KG1 (cell line): ENCODE data around the gene PPP1R36.
"Not testable (repeated sequence)": the region's sequence is repeated elsewhere in the genome, so short reads cannot be mapped to it uniquely, and the experiment has no call there.

Experiments
- DNase-seq: peaks from one replicate; lab custom pipeline; 2025; lab: John Stamatoyannopoulos, UW

Gene PPP1R36

GRCh38 chr14:64612971-64613666 lies 63.4 kb downstream of the PPP1R36 start:
- no peak for DNase-seq

- DNase-seq, result no peak
Observed at GRCh38 chr14:64614166-64614565, 64.4 kb downstream of the PPP1R36 start.

DNA sequence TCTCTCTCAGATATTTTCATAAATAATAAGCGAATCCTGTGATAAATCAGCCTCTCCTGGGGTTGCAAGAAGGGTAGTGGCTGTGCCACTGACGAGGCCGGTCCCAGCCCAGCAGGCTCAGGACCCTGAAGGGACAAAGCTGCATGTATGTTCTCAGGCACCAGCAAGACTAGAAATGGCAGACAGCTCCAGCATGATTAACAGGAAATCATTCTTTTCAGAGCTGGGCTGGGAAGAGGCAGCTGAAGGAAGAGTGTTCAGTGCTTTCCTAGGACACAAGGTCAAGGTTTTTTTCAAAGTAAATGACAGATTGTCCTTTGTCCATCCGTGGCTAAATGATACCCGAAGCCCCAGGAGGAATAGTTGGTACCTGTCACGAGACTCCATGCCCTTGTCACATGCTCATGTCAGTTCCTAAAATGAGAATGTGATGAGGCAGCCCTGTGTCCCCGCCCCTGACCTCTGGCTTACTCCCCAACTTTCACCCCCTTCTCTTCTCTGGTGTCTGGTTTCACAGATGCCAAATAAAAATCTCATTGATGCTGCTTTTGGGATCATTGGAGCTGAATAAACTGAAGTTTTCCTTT lies 65.1 kb downstream of the PPP1R36 start:
- DNase-seq, result no peak

- DNase-seq, result not testable (repeated sequence)
Observed at GRCh38 chr14:64617872-64618408, 68.2 kb downstream of the PPP1R36 start.

DNA sequence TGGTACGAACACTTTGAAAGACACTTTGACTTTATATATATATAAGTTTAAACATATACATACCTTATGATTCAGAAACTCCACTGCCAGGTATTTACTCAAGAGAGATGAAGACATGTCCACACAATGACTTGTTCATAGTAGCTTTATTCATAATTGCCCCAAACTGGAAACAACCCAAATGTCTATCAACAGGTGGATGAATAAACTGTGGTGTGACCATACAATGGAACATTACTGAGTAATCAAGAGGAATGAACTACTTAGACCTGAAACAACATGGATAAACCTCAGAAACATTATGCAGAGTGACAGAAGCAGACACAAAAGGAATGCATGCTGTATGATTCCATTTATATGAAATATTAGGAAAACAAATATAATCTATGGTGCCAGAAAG lies 71.1 kb downstream of the PPP1R36 start:
- DNase-seq, result no peak

- DNase-seq, result no peak
Observed at GRCh38 chr14:64623554-64624165, 73.9 kb downstream of the PPP1R36 start.

DNA sequence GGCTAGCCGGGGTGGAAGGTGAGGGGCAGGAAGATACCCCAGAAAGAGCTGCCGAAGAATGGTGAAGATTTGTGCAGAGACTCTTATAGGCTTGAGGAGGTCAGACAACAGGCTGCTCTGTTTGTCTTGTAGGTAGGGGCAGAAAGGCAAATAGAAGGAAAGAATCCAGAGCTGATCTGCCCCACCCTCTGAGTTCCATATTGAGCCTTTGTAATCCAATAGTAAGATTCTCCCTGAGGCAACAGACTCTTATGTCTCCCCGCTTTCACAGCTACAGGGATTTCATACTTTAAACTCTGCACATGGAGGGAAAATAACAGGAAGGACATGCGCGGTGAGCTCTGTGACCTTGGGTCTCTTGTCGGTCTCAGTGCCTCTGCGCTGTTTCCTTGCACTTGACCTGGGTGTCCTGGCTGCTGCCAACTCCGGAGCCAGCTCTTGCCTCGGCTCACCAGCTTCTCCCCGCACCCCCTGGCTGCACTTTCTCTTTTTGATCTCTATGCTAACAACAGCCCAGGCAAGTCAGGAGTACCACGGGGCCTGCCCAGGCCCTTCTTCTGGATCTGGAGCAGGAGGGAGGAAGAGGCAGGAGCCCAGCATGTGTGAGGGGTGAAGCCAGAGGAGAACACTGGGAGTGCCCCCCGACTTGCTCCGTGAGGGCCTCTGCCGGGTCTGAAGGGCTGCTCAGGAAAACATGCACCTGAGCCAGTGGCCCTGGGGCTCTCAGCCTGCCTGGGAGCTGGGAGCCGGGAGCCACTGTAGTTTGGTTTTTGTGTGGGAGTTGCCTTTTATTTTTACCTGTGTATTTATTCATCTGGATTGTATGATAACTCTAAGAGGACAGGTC lies 75.8 kb downstream of the PPP1R36 start:
- DNase-seq, result no peak

DNA sequence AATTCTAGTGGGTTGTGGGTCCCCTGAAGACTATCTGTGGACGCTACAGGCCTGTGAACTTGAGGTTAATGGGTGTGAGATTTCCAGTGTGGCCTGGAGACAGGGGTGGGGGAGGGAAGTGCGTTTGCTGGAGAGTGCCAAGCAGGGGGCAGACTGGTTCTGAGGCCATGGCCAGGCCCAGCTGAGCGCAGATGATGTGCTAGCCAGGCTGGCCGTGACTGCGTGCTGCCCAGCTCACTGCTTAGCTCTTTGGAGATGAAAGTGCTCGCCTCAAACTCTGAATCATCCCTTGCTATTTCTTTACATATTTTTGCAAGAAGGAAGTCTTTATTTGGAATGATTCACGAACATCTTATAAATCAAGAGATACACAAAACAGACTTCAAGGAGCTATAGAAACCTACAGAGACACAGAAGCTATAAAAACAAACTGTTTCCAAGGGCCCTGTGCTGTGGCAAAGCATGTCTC lies 79.2 kb downstream of the PPP1R36 start:
- DNase-seq, result no peak

DNA sequence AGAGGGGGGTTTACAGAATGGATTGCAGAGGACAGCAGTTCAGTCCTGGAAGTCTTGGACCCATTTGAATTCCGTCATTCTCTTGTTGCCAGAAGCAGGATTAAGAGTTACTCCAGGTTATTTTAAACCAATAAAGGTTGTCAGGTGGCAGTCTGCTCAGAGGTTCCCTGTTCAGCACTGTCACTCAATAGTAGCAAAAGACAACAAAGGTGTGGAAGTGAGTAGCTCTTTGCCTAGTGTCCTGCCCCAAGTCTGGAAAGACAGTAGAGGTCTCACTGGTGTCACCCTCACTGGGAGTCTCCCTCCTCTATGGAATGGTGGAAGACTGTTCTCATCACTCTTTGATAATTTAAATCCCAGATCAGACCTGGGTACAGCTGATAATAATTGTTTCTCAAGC lies 81.0 kb downstream of the PPP1R36 start:
- DNase-seq, result no peak

- DNase-seq, result not testable (repeated sequence)
Observed at GRCh38 chr14:64631222-64631621, 81.5 kb downstream of the PPP1R36 start.

DNA sequence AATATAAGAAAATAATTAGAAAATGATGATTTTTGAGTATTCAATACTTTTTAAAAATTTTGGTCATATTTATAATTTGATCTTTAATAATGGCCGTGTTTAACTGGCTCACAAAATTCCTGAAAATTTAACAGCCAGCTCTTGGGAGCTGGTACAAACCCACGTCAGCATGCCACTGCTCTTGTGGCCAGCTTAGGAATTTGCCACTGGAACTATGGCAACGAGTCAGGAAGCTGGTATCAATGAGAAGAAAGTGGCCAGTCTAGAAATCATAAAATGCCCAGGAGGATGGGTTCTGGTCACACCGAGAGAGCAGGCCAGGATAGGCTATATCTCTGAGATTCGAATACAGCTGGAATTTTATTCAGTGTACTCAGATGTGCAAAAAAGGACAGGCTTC lies 82.3 kb downstream of the PPP1R36 start:
- no peak for DNase-seq

DNA sequence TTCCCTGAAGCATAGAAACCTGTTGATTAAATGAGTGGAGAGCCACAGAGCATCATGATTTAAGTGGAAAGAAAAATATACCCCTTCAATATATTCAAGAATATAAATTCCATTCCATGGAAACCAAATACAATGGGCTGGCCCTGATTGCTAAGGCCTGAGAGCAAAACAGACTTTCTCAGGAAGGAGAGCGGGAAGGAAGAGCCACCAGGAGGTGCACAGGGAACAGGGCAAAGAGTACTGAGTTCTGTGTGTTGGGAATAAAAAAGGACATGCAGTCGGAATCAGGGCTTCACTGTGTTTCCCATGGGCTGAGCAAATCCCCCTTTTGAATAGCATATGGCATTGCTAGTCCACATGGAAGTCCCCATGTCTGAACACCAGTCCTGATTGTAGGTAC lies 84.8 kb downstream of the PPP1R36 start:
- DNase-seq, result no peak

DNA sequence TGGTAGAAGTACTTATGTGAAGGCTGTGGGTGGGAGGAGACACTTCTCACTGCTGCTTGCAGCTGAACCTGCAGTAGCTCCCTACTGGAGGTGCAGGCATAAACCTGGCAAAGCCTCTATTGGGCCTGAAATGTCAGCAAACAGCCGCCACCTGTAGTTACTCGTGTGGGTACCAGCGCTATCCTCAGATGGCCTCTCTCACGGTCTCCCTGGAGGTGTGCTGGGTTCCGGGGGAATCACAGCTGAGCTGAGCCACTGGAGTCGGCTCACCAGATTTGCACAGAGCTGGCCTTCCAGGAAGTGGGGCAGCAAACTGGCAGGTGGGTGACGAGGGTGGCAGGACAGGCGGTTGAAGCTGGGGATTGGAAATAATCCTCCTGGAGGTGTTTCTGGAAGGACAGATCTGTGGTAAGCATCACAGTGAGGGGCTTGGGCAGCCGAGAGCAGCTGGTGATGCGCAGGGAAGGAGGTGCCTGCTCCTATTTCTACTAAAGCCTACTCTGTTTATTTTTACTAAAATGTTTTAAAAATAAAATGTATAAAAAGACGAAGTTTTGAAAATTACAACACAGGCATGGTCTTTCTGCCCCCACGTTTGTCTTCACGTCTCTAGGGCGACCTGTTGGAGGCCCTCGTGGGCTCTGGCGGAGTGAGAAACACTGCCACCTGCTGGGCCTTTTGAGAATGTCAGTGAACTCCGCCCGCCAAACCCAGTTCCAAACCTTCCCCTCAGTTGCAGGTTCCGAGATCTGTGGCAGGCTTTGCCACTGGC lies 86.6 kb downstream of the PPP1R36 start:
- peak; percentile 70 for DNase-seq

GRCh38 chr14:64636980-64637429 lies 87.2 kb downstream of the PPP1R36 start:
- DNase-seq, result no peak

DNA sequence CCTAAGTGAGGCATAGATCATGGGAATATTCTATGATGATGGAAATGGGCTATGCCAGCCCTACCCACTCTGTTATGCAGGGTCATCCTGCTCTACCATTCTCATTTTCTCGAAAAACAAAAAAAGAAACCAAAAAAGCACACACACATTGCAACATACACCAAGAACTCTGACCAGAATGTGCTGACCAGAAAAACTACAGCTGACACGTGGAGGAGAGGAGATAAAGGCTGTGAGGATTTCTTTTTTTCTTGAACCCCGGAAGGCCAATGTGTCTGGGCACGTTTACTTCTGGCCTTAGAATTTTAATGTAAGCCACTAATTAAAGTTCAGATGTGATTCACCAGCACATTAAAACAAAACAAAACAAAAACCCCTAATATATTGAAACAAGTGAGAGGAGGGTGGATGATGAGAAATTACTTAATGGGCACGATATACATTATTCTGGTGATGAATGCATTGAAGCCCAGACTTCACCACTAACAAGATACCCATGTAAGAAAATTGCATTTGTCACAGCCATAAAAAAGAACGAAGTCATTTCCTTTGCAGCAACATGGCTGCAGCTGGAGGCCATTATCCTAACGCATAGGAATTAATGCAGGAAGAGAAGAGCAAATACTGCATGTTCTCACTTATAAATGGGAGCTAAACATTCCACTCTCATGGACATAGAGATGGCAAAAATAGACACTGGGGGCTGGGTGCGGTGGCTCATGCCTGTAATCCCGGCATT lies 88.1 kb downstream of the PPP1R36 start:
- DNase-seq, result no peak

- no peak for DNase-seq
Observed at GRCh38 chr14:64638625-64639024, 88.9 kb downstream of the PPP1R36 start.
